SK-N-SH treated with all-trans-retinoic acid at 6 μM for 48 hours (cell line): Measurements from ENCODE around the gene FOXP3.

Experiments used
- ARNTL ChIP-seq: fragments of 450-650 bp; formaldehyde crosslinking; IDR thresholded peaks from 2 replicates; pipeline ENCODE4 v1.5.0; 2020; ENCODE audit warnings: low read depth, mild to moderate bottlenecking, moderate library complexity, borderline replicate concordance
- ESRRG ChIP-seq: fragments of 250-450 bp; sonication (Bioruptor Pico); IDR thresholded peaks from 2 replicates; pipeline ENCODE4 v1.6.1; 2021; ENCODE audit warnings: mild to moderate bottlenecking
- GLIS3 ChIP-seq: fragments of 250-450 bp; sonication (Bioruptor Pico); IDR thresholded peaks from 2 replicates; pipeline ENCODE4 v1.5.0; 2020; ENCODE audit warnings: mild to moderate bottlenecking, moderate library complexity
- TCF4 ChIP-seq: fragments of 250-450 bp; sonication (Bioruptor Pico); IDR thresholded peaks from 2 replicates; pipeline ENCODE4 v1.8.0; 2021; ENCODE audit warnings: mild to moderate bottlenecking, moderate library complexity, borderline replicate concordance
- TOX ChIP-seq: fragments of 250-450 bp; sonication (Bioruptor Pico); IDR thresholded peaks from 2 replicates; pipeline ENCODE4 v1.8.0; 2021; ENCODE audit warnings: mild to moderate bottlenecking, moderate library complexity, borderline replicate concordance
- ZC3H10 ChIP-seq: fragments of 250-450 bp; sonication (Bioruptor Pico); IDR thresholded peaks from 2 replicates; pipeline ENCODE4 v1.5.1; 2021; ENCODE audit warnings: mild to moderate bottlenecking, moderate library complexity
- ZFP30 ChIP-seq: fragments of 450-650 bp; formaldehyde crosslinking; IDR thresholded peaks from 2 replicates; pipeline ENCODE4 v1.5.0; 2022; ENCODE audit warnings: mild to moderate bottlenecking, moderate library complexity
- ZNF70 ChIP-seq: fragments of 450-650 bp; formaldehyde crosslinking; IDR thresholded peaks from 2 replicates; pipeline ENCODE4 v1.5.0; 2020; ENCODE audit warnings: mild to moderate bottlenecking, moderate library complexity
- ZNF8 ChIP-seq: fragments of 450-650 bp; formaldehyde crosslinking; IDR thresholded peaks from 2 replicates; pipeline ENCODE4 v1.5.0; 2020; ENCODE audit warnings: mild to moderate bottlenecking, moderate library complexity
- TF ChIP-seq, protein P1 (sequence below): fragments of 250-450 bp; sonication (Bioruptor Pico); IDR thresholded peaks from 2 replicates; pipeline ENCODE4 v1.5.1; 2020; ENCODE audit warnings: low read depth, mild to moderate bottlenecking, moderate library complexity
- TF ChIP-seq, protein P2 (sequence below): fragments of 250-450 bp; sonication (Bioruptor Pico); IDR thresholded peaks from 2 replicates; pipeline ENCODE4 v1.5.1; 2021; ENCODE audit warnings: mild to moderate bottlenecking, moderate library complexity
- TF ChIP-seq, protein P3 (sequence below): fragments of 250-450 bp; sonication (Bioruptor Pico); IDR thresholded peaks from 2 replicates; pipeline ENCODE4 v1.8.0; 2020; ENCODE audit warnings: mild to moderate bottlenecking, moderate library complexity, borderline replicate concordance
- TF ChIP-seq, protein P4 (sequence below): fragments of 250-450 bp; sonication (Bioruptor Pico); IDR thresholded peaks from 2 replicates; pipeline ENCODE4 v1.5.0; 2020; ENCODE audit warnings: mild to moderate bottlenecking, moderate library complexity

DNA sequence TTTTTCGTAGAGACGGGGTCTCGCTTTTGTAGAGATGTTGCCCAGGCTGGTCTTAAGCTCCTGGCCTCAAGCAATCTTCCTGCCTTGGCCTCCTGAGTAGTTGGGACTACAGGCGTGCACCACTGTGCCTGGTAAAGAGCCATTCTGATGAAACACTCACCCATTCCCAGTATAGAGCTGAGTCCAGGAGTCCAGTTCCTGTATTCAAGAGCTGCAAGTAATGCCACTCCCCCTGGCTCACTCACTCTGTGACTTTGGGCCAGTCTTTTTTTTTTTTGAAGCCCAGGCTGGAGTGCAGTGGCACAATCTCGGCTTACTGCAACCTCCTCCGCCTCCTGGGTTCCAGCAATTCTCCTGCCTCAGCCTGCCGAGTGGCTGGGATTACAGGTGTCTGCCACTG is 25.8 kb downstream of the FOXP3 start:
- TF ChIP-seq TCF4 (CRISPR knock-in tag) (no peak), ESRRG (CRISPR knock-in tag) (no peak), ZNF70 (CRISPR knock-in tag) (no peak), ZC3H10 (no peak), GLIS3 (CRISPR knock-in tag) (no peak), ZNF8 (no peak), ZFP30 (CRISPR knock-in tag) (no peak), ARNTL (CRISPR knock-in tag) (no peak), TOX (CRISPR knock-in tag) (no peak)
- TF ChIP-seq, protein P1, sequence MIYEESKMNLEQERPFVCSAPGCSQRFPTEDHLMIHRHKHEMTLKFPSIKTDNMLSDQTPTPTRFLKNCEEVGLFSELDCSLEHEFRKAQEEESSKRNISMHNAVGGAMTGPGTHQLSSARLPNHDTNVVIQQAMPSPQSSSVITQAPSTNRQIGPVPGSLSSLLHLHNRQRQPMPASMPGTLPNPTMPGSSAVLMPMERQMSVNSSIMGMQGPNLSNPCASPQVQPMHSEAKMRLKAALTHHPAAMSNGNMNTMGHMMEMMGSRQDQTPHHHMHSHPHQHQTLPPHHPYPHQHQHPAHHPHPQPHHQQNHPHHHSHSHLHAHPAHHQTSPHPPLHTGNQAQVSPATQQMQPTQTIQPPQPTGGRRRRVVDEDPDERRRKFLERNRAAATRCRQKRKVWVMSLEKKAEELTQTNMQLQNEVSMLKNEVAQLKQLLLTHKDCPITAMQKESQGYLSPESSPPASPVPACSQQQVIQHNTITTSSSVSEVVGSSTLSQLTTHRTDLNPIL (CRISPR knock-in tag), result no peak
- TF ChIP-seq, protein P2, sequence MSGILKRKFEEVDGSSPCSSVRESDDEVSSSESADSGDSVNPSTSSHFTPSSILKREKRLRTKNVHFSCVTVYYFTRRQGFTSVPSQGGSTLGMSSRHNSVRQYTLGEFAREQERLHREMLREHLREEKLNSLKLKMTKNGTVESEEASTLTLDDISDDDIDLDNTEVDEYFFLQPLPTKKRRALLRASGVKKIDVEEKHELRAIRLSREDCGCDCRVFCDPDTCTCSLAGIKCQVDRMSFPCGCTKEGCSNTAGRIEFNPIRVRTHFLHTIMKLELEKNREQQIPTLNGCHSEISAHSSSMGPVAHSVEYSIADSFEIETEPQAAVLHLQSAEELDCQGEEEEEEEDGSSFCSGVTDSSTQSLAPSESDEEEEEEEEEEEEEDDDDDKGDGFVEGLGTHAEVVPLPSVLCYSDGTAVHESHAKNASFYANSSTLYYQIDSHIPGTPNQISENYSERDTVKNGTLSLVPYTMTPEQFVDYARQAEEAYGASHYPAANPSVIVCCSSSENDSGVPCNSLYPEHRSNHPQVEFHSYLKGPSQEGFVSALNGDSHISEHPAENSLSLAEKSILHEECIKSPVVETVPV, result no peak
- TF ChIP-seq, protein P3, sequence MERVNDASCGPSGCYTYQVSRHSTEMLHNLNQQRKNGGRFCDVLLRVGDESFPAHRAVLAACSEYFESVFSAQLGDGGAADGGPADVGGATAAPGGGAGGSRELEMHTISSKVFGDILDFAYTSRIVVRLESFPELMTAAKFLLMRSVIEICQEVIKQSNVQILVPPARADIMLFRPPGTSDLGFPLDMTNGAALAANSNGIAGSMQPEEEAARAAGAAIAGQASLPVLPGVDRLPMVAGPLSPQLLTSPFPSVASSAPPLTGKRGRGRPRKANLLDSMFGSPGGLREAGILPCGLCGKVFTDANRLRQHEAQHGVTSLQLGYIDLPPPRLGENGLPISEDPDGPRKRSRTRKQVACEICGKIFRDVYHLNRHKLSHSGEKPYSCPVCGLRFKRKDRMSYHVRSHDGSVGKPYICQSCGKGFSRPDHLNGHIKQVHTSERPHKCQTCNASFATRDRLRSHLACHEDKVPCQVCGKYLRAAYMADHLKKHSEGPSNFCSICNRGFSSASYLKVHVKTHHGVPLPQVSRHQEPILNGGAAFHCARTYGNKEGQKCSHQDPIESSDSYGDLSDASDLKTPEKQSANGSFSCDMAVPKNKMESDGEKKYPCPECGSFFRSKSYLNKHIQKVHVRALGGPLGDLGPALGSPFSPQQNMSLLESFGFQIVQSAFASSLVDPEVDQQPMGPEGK, result no peak
- TF ChIP-seq, protein P4, sequence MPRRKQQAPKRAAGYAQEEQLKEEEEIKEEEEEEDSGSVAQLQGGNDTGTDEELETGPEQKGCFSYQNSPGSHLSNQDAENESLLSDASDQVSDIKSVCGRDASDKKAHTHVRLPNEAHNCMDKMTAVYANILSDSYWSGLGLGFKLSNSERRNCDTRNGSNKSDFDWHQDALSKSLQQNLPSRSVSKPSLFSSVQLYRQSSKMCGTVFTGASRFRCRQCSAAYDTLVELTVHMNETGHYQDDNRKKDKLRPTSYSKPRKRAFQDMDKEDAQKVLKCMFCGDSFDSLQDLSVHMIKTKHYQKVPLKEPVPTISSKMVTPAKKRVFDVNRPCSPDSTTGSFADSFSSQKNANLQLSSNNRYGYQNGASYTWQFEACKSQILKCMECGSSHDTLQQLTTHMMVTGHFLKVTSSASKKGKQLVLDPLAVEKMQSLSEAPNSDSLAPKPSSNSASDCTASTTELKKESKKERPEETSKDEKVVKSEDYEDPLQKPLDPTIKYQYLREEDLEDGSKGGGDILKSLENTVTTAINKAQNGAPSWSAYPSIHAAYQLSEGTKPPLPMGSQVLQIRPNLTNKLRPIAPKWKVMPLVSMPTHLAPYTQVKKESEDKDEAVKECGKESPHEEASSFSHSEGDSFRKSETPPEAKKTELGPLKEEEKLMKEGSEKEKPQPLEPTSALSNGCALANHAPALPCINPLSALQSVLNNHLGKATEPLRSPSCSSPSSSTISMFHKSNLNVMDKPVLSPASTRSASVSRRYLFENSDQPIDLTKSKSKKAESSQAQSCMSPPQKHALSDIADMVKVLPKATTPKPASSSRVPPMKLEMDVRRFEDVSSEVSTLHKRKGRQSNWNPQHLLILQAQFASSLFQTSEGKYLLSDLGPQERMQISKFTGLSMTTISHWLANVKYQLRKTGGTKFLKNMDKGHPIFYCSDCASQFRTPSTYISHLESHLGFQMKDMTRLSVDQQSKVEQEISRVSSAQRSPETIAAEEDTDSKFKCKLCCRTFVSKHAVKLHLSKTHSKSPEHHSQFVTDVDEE (CRISPR knock-in tag), result no peak
